ENCODE data around the gene PRMT5.
A peak's percentile ranks its signal among the peaks of the same experiment; 100 is the strongest.
"Not testable (repeated sequence)": the region's sequence is repeated elsewhere in the genome, so short reads cannot be mapped to it uniquely, and the experiment has no call there.

Gene PRMT5

GRCh38 chr14:22974530-22975313 lies 45.5 kb upstream of the PRMT5 start:
- DNase-seq (ENCODE audit: low read depth) = no peak
- H3K4me3 ChIP-seq (ENCODE audit: low read depth, low read length) = no peak overlapping the region
- TF ChIP-seq POLR2A (IDR thresholded peaks at IDR 0.05; ENCODE audit: extremely low read depth, insufficient read length) (no peak), MAX (IDR thresholded peaks at IDR 0.05; ENCODE audit: low read depth, low read length) (no peak), CTCF (IDR thresholded peaks at IDR 0.05; ENCODE audit: low read depth, low read length) (no peak), MYC (IDR thresholded peaks at IDR 0.05; ENCODE audit: low read depth, low read length) (no peak)

- peak; percentile 63 for TF ChIP-seq CTCF (IDR thresholded peaks at IDR 0.05; ENCODE audit: low read depth, low read length)
- no peak for TF ChIP-seq MYC (IDR thresholded peaks at IDR 0.05; ENCODE audit: low read depth, low read length)
- no peak overlapping the region for H3K4me3 ChIP-seq (ENCODE audit: low read depth, low read length)
- DNase-seq (ENCODE audit: low read depth) = peak; percentile 67
Measured at GRCh38 chr14:22973217-22974032, 44.2 kb upstream of the PRMT5 start.

- H3K4me3 ChIP-seq (ENCODE audit: low read depth, low read length) = no peak overlapping the region
- TF ChIP-seq CTCF (IDR thresholded peaks at IDR 0.05; ENCODE audit: low read depth, low read length) (no peak), POLR2A (IDR thresholded peaks at IDR 0.05; ENCODE audit: extremely low read depth, insufficient read length) (no peak), MYC (IDR thresholded peaks at IDR 0.05; ENCODE audit: low read depth, low read length) (no peak), MAX (IDR thresholded peaks at IDR 0.05; ENCODE audit: low read depth, low read length) (no peak)
- no peak for DNase-seq (ENCODE audit: low read depth)
Measured at GRCh38 chr14:22972313-22972930, 43.2 kb upstream of the PRMT5 start.

- no peak overlapping the region for H3K4me3 ChIP-seq (ENCODE audit: low read depth, low read length)
- DNase-seq (ENCODE audit: low read depth) = no peak
- no peak for TF ChIP-seq POLR2A (IDR thresholded peaks at IDR 0.05; ENCODE audit: extremely low read depth, insufficient read length)
- TF ChIP-seq CTCF (IDR thresholded peaks at IDR 0.05; ENCODE audit: low read depth, low read length) = no peak
- no peak for TF ChIP-seq MYC (IDR thresholded peaks at IDR 0.05; ENCODE audit: low read depth, low read length)
- no peak for TF ChIP-seq MAX (IDR thresholded peaks at IDR 0.05; ENCODE audit: low read depth, low read length)
Measured at GRCh38 chr14:22971152-22971551, 42.0 kb upstream of the PRMT5 start.

- no peak overlapping the region for H3K4me3 ChIP-seq (ENCODE audit: low read depth, low read length)
- TF ChIP-seq MYC (IDR thresholded peaks at IDR 0.05; ENCODE audit: low read depth, low read length) (no peak), CTCF (IDR thresholded peaks at IDR 0.05; ENCODE audit: low read depth, low read length) (no peak), POLR2A (IDR thresholded peaks at IDR 0.05; ENCODE audit: extremely low read depth, insufficient read length) (no peak), MAX (IDR thresholded peaks at IDR 0.05; ENCODE audit: low read depth, low read length) (no peak)
- no peak for DNase-seq (ENCODE audit: low read depth)
Measured at GRCh38 chr14:22966783-22967269, 37.6 kb upstream of the PRMT5 start.

- not testable (repeated sequence) for DNase-seq (ENCODE audit: low read depth); H3K4me3 ChIP-seq (ENCODE audit: low read depth, low read length)
Measured at GRCh38 chr14:22965916-22966782, 37.0 kb upstream of the PRMT5 start.

All from NB4 (cell line).